ENCODE measurements around the gene S100A8. TPM values are rescaled to one million over a fixed set of nuclear protein-coding genes. Genes with fewer than 3 reads are reported as not detected.

Gene S100A8
- total and polyA plus RNA-seq, 4 donors = 38.4 to 99.3 (median 41.9) TPM

- no peaks in the 10 kb centered on the region for H3K36me3 ChIP-seq (ENCODE audit: control insufficient read depth in 4 of 4, insufficient read depth in 3 of 4, low read depth in 1 of 4, low read length in 3 of 4)
- no peak for DNase-seq (ENCODE audit: low spot score)
- peaks cover 0 to 4% (median 1%) of the 10 kb centered on the region in 4 donors for H3K27me3 ChIP-seq (ENCODE audit: control insufficient read depth in 4 of 4, insufficient read depth in 4 of 4, low read length in 3 of 4)
- no peak overlapping the region for H3K27ac ChIP-seq (ENCODE audit: low read depth in 1 of 2, low read length in 2 of 2)
- 70% methylated on average over 6 of the region's 6 CpGs for WGBS
- TF ChIP-seq RAD21 (IDR thresholded peaks at IDR 0.05) (no peak), NR2F2 (IDR thresholded peaks at IDR 0.05) (no peak), SP1 (IDR thresholded peaks at IDR 0.05) (no peak), HNF4A (conservative IDR thresholded peaks at IDR 0.05) (no peak), TAF1 (conservative IDR thresholded peaks at IDR 0.05) (no peak), FOXA1 (IDR thresholded peaks at IDR 0.05) (no peak), EGR1 (IDR thresholded peaks at IDR 0.05; ENCODE audit: low read depth in 2 of 2) (no peak), REST (IDR thresholded peaks at IDR 0.05) (no peak), YY1 (IDR thresholded peaks at IDR 0.05) (no peak), RXRA (IDR thresholded peaks at IDR 0.05) (no peak), FOXA2 (IDR thresholded peaks at IDR 0.05) (no peak)
- TF ChIP-seq, protein P1, sequence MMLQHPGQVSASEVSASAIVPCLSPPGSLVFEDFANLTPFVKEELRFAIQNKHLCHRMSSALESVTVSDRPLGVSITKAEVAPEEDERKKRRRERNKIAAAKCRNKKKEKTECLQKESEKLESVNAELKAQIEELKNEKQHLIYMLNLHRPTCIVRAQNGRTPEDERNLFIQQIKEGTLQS (IDR thresholded peaks at IDR 0.05) = no peak
- no peaks in the 10 kb centered on the region for H3K4me1 ChIP-seq (ENCODE audit: control insufficient read depth in 4 of 4, insufficient read depth in 4 of 4, low read length in 3 of 4)
- no peaks in the 10 kb centered on the region for H3K9me3 ChIP-seq (ENCODE audit: control insufficient read depth in 4 of 4, low read length in 3 of 4)
- H3K9ac ChIP-seq (ENCODE audit: low read depth in 1 of 2, low read length in 2 of 2) = no peak overlapping the region
- no peak overlapping the region for H3K4me3 ChIP-seq (ENCODE audit: low read depth in 1 of 3, low read length in 3 of 3)
Observed at GRCh38 chr1:153366261-153366660, 24.6 kb downstream of the S100A8 start.

DNA sequence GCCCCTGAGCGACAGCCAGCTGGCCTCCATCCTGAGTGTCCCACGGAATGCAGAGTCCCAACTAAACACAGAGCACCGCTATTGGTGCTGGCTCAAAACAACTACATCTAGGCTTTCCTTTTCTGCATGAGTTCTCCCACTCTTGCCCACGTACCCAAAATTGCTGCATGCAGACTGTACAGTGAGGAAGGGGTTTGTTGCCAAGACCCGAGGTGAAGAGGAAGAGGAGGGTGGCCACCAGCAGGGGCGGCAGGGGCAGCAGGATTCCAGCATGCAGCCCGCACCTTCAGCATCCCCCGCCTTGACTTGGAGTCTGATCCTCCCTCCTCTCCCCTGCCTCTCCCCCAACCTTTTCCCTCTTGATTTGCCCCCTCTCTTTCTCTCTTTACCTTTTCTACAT is 25.2 kb downstream of the S100A8 start:
- Histone ChIP-seq H3K4me3 (ENCODE audit: low read depth in 1 of 3, low read length in 3 of 3) (no peak overlapping the region), H3K4me1 (ENCODE audit: control insufficient read depth in 4 of 4, insufficient read depth in 4 of 4, low read length in 3 of 4) (no peaks in the 10 kb centered on the region), H3K9me3 (ENCODE audit: control insufficient read depth in 4 of 4, low read length in 3 of 4) (no peaks in the 10 kb centered on the region), H3K27me3 (ENCODE audit: control insufficient read depth in 4 of 4, insufficient read depth in 4 of 4, low read length in 3 of 4) (peaks cover 0 to 4% (median 1%) of the 10 kb centered on the region in 4 donors), H3K36me3 (ENCODE audit: control insufficient read depth in 4 of 4, insufficient read depth in 3 of 4, low read depth in 1 of 4, low read length in 3 of 4) (no peaks in the 10 kb centered on the region), H3K9ac (ENCODE audit: low read depth in 1 of 2, low read length in 2 of 2) (no peak overlapping the region), H3K27ac (ENCODE audit: low read depth in 1 of 2, low read length in 2 of 2) (peak overlapping the region in 1 of 2 donors; percentile 4)
- WGBS = 78% methylated on average over 8 of the region's 8 CpGs
- no peak for TF ChIP-seq RXRA (IDR thresholded peaks at IDR 0.05)
- TF ChIP-seq, protein P2, sequence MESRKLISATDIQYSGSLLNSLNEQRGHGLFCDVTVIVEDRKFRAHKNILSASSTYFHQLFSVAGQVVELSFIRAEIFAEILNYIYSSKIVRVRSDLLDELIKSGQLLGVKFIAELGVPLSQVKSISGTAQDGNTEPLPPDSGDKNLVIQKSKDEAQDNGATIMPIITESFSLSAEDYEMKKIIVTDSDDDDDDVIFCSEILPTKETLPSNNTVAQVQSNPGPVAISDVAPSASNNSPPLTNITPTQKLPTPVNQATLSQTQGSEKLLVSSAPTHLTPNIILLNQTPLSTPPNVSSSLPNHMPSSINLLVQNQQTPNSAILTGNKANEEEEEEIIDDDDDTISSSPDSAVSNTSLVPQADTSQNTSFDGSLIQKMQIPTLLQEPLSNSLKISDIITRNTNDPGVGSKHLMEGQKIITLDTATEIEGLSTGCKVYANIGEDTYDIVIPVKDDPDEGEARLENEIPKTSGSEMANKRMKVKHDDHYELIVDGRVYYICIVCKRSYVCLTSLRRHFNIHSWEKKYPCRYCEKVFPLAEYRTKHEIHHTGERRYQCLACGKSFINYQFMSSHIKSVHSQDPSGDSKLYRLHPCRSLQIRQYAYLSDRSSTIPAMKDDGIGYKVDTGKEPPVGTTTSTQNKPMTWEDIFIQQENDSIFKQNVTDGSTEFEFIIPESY (IDR thresholded peaks at IDR 0.05) = no peak
- TF ChIP-seq JUND (IDR thresholded peaks at IDR 0.05) = no peak
- no peak for TF ChIP-seq GABPA (IDR thresholded peaks at IDR 0.05 in 1 of 2, conservative IDR thresholded peaks at IDR 0.05 in 1 of 2)
- no peak for TF ChIP-seq REST (IDR thresholded peaks at IDR 0.05)
- no peak for TF ChIP-seq TAF1 (conservative IDR thresholded peaks at IDR 0.05)
- TF ChIP-seq YY1 (IDR thresholded peaks at IDR 0.05) = no peak
- TF ChIP-seq RAD21 (IDR thresholded peaks at IDR 0.05) = no peak
- TF ChIP-seq, protein P3, sequence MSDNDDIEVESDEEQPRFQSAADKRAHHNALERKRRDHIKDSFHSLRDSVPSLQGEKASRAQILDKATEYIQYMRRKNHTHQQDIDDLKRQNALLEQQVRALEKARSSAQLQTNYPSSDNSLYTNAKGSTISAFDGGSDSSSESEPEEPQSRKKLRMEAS (IDR thresholded peaks at IDR 0.05) = no peak
- TF ChIP-seq SP1 (IDR thresholded peaks at IDR 0.05) = no peak
- no peak for TF ChIP-seq FOXA1 (IDR thresholded peaks at IDR 0.05)
- TF ChIP-seq EGR1 (IDR thresholded peaks at IDR 0.05; ENCODE audit: low read depth in 2 of 2) = no peak
- TF ChIP-seq HNF4A (conservative IDR thresholded peaks at IDR 0.05) = no peak
- no peak for TF ChIP-seq HNF4G (IDR thresholded peaks at IDR 0.05)
- no peak for TF ChIP-seq CTCF (IDR thresholded peaks at IDR 0.05; ENCODE audit: low read depth, low read length, missing input control)
- no peak for TF ChIP-seq NR2F2 (IDR thresholded peaks at IDR 0.05)
- TF ChIP-seq, protein P1 (IDR thresholded peaks at IDR 0.05) = no peak
- DNase-seq (ENCODE audit: low spot score) = no peak

Data from liver (tissue), 9 donors.